Measurements from ENCODE around the gene CDK5.

DNA sequence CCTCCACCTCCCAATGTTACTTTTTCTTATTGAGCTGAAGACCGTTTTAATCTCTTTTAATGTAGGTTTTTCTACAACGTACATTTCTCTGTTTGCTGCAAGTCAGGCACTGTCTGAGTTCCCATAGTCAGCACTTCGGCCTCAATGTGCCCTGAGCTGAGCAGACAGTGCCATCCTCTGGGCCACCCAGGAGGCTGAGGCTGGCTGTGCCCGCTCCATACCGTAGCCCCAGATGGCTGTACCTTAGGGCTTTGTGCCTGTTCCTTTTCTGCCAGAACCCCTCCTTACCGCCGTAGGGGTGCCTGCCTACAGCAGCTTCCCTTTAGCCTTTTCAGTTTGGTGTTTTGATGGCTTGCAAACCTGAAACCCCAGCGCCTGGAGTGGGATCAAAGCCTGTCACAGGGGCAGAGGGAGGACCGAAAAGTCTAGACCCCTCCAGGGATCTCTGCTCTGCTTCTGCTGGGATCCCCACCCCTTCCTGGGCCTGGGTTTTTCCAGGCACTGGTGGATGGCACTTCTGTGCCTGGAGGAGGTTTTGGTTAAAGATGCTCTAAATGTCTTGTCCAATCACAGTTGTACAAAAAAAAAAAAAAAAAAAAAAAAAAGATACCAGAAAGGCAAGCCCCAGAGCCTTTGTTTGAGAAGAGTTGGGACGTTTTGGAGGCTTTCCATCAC is 37.6 kb upstream of the CDK5 start:
- TF ChIP-seq, protein P1, sequence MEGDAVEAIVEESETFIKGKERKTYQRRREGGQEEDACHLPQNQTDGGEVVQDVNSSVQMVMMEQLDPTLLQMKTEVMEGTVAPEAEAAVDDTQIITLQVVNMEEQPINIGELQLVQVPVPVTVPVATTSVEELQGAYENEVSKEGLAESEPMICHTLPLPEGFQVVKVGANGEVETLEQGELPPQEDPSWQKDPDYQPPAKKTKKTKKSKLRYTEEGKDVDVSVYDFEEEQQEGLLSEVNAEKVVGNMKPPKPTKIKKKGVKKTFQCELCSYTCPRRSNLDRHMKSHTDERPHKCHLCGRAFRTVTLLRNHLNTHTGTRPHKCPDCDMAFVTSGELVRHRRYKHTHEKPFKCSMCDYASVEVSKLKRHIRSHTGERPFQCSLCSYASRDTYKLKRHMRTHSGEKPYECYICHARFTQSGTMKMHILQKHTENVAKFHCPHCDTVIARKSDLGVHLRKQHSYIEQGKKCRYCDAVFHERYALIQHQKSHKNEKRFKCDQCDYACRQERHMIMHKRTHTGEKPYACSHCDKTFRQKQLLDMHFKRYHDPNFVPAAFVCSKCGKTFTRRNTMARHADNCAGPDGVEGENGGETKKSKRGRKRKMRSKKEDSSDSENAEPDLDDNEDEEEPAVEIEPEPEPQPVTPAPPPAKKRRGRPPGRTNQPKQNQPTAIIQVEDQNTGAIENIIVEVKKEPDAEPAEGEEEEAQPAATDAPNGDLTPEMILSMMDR (IDR thresholded peaks at IDR 0.05): no peak
- TF ChIP-seq POLR2AphosphoS5 (IDR thresholded peaks at IDR 0.05): no peak

Measured in prostate gland (tissue), 2 donors.